NCI-H2107 (cell line): ENCODE results near the gene SELENOF.

Experiments
- DNase-seq: peaks from one replicate; lab custom pipeline; 2025; lab: John Stamatoyannopoulos, UW

Gene SELENOF

GRCh38 chr1:86913896-86914600, at the start of gene SELENOF:
Gene SELENOF, minus strand, starts transcription at chr1:86914126. Its CDS starts 15 bp downstream, at chr1:86914111.
- peak; percentile 99 for DNase-seq

DNA sequence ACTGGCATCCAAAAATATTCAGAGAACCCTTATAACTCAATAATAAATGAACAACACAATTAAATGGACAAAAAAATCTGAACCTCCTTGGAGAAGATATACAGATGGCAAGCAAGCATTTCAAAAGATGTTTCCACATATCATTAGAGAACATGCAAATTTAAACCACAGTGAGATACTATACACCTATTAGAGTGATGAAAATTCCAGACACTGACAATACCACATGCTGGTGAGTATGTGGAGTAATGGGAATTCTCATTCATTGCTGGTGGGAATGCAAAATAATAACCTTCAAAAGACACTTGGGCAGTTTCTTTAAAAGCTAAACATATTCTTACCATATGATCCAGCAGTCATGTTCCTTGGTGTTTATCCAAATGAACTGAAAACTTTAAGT, 46.6 kb upstream of the SELENOF start:
- no peak for DNase-seq

DNA sequence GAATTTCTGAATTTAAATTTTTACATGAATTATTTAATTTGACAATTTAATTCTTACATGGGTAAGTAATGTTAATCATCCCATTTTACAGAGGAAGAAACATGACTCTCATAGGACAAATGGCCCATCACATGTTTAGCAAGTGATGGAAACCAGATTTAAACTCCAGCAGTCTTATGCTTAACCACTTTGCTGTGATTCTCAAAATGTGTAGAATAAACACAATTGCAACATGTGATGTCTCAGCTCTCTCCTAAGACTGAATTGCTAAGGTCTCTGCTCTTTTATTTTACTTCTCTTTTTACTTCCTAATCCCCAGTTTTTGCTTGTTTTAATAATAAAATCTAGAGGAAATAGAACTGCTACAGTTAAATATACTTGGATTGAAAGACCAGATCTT, 43.3 kb upstream of the SELENOF start:
- DNase-seq = no peak

- DNase-seq = no peak
These were observed 42.3 kb upstream of the SELENOF start for GRCh38 chr1:86956221-86956620.

GRCh38 chr1:86955678-86956077, 41.8 kb upstream of the SELENOF start:
- DNase-seq = no peak

DNA sequence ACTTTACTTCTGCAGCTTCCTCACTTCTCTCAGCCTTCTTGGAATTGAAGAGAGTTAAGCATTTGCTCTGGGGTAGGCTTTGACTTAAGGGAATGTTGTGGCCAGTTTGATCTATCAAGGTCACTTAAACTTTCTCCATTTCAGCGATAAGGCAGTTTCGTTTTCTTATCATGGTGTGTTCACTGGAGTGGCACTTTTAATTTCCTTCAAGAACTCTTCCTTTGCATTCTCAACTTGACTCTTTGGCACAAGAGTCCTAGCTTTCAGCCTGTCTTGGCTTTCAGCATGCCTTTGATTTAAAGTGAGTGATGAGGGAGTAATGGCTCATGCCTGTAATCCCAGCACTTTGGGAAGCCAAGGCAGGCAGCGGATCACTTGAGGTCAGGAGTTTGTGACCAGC, 39.2 kb upstream of the SELENOF start:
- no peak for DNase-seq

DNA sequence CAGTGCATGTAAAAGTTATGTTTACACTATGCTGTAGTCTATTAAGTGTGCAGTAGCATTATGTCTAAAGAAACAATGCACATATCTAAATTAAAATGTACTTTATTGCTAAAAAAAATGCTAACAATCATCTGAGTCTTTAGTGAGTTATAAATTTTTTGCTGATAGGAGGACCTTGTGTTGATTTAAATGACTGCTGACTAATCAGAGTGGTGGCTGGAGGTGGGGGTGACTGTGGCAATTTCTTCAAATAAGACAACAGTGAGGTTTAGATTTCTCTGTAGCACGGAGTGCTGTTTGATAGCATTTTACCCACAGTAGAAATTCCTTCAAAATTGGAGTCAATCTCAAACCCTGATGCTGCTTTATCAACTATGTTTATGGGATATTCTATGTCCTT, 37.5 kb upstream of the SELENOF start:
- no peak for DNase-seq

GRCh38 chr1:86950712-86951419, 36.9 kb upstream of the SELENOF start:
- DNase-seq = no peak

DNA sequence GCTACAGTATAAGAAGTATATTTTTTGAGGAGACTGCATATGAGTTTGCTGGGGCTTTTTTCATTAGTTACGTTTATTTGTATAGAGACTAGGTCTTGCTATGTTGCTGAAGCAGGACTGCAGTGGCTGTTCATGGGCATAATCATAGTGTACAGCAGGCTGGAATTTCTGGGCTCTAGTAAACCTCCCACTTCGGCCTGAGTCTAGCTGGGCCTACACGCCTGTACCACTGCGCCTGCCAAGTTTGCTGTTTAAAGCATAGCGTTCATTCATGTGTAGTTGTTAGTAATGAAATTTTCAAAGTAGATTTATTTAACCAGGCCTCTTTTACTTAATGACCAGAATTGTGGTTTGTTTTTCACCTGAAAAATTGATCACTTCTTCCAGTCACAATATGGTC, 34.3 kb upstream of the SELENOF start:
- DNase-seq = no peak

- no peak for DNase-seq
These were observed 28.8 kb upstream of the SELENOF start for GRCh38 chr1:86942743-86943142.

- no peak for DNase-seq
These were observed 28.1 kb upstream of the SELENOF start for GRCh38 chr1:86942042-86942441.

GRCh38 chr1:86940599-86940998, 26.7 kb upstream of the SELENOF start:
- DNase-seq = no peak

DNA sequence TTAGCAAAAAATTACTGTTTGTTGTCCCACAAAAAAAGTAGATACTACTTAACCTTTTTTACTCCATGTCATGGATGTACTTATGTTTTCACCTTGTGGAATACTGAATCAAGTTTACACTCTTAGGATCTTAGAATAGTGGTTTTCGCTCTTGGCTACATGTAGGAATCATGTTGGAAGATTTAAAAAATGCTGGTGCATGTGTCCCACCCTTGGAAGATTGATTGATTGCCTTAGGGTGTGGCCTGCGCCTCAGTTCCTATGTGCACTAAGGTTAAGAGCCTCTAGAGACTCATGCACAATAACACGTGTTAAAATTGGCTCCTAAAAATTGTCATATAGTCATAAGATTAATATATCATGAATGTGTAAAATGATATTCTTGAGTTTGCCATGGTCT, 25.5 kb upstream of the SELENOF start:
- DNase-seq = no peak

DNA sequence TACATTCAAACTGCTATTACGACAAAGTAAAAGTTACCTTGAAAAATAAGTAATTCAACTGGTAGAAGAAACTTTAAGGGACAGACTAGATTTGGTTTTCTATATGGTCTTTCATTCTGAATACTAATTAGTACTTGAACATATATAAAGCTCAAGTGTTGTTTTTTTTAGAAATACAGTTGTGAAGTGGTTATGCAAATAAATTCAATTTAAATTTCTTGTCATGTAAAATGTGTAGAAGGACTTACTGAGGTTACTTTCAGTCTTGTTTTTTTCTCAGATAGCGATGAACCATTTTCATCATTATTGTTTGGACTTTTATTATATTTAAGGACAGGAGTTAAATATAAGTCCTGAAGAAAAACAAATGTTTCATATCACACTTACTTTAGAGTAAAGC, 24.9 kb upstream of the SELENOF start:
- DNase-seq = no peak

DNA sequence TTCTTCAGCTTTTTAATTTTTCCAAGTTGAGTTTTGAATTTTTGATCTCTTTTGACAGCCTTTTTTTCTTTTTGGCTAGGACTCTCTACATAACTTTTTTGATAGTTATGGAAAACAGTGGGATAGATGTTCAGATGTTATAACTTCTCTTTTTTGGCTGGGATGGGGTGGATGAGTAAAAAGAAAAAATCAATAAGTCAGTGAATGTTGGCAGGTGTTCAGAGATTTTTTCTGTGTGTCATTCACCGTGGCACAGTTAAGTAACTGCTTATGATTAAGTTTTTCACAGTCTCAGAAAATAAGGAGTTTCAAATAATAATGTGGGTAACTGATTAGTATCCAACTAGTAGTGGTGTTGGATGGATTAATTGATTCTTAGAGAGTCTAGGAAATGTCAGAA, 24.5 kb upstream of the SELENOF start:
- DNase-seq = no peak

GRCh38 chr1:86933562-86934377, 19.8 kb upstream of the SELENOF start:
- no peak for DNase-seq

- DNase-seq = no peak
These were observed 19.1 kb upstream of the SELENOF start for GRCh38 chr1:86933051-86933450.

DNA sequence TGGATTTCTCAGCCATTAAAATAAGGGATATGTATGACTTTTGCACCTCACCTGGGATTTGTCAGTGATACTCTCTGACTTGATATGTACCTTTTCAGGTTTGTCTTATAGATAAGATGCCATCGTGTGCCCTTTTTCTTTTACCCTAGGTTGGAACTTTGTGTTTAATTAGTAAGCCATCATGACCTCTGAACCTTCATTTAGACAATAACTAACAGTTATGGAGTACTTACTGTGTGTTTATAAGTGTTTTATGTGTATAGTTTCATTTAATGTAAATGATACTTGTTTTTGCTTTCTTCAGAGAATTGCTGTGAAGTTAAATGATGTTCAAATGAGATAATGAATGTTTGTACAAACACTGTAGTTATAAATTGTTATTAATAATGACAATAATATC, 14.9 kb upstream of the SELENOF start:
- no peak for DNase-seq

GRCh38 chr1:86926883-86927282, 13.0 kb upstream of the SELENOF start:
- DNase-seq = no peak

GRCh38 chr1:86925742-86926141, 11.8 kb upstream of the SELENOF start:
- no peak for DNase-seq

DNA sequence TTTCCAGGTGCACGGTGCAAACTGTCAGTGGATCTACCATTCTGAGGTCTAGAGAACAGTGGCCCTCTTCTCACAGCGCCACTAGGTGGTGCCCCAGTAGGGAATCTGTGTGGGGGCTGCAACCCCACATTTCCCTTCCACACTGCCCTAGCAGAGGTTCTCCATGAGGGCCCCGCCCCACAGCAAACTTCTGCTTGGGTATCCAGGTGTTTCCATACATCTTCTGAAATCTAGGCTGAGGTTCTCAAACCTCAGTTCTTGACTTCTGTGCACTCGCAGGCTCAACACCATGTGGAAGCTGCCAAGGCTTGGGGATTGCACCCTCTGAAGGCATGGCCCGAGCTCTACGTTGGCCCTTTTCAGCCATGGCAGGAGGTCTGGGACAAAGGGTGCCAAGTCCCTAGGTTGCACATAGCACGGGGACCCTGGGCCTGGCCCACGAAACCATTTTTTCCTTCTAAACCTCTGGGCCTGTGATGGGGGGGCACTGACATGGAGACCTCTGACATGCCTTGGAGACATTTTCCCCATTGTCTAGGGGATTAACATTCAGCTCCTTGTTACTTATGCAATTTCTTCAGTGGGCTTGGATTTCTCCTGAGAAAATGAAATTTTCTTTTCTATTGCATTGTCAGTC, 10.5 kb upstream of the SELENOF start:
- no peak for DNase-seq

GRCh38 chr1:86922445-86922844, 8.5 kb upstream of the SELENOF start:
- DNase-seq = no peak
